Gastrocnemius medialis (tissue), 4 donors: ENCODE results near the gene EGFLAM. TPM values are rescaled to one million over a fixed set of nuclear protein-coding genes. Genes with fewer than 3 reads are reported as not detected.

ENCODE experiments used
- ATAC-seq, 2 donors: fragments of 150-250 bp; one replicate each; pipeline ENCODE4 v1.9.1; 2016
- DNase-seq, 2 donors: peaks; one replicate each; pipeline ENCODE4 v3.0.0-alpha.2; 2019
- H3K27ac ChIP-seq, 4 donors: fragments of 200-600 bp; sonication (generic); 1 replicate in 1 of 4; 2 replicates in 3 of 4; pipeline ENCODE4 v1.5.1; 2016 to 2018; ENCODE audit warnings: mild to moderate bottlenecking in 2 of 4, moderate library complexity in 1 of 4
- H3K27me3 ChIP-seq, 3 donors: fragments of 200-600 bp; sonication (generic) in 2 of 3; 1 replicate in 1 of 3; 2 replicates in 2 of 3; pipeline versions ENCODE4 v1.5.1 to v1.6.0; 2016 to 2019; ENCODE audit warnings: mild to moderate bottlenecking in 1 of 3, moderate library complexity in 1 of 3
- H3K36me3 ChIP-seq, 2 donors: fragments of 200-600 bp; sonication (generic) in 1 of 2; one replicate each; pipeline ENCODE4 v1.5.1; 2017 to 2018
- H3K4me1 ChIP-seq, 2 donors: fragments of 200-600 bp; sonication (generic) in 1 of 2; one replicate each; pipeline ENCODE4 v1.5.1; 2016 to 2017; ENCODE audit warnings: mild to moderate bottlenecking in 2 of 2
- H3K4me3 ChIP-seq, 4 donors: fragments of 200-600 bp; sonication (generic) in 3 of 4; 1 replicate in 1 of 4; 2 replicates in 3 of 4; pipeline ENCODE4 v1.5.1; 2016 to 2019; ENCODE audit warnings: mild to moderate bottlenecking in 2 of 4
- H3K9me3 ChIP-seq, 3 donors: fragments of 200-600 bp; sonication (generic) in 2 of 3; 1 replicate in 1 of 3; 2 replicates in 2 of 3; pipeline ENCODE4 v1.5.1; 2016 to 2019
- CTCF ChIP-seq, 5 experiments: fragments of 450-650 bp in 3 of 5; fragments of 200-600 bp in 2 of 5; sonication (generic) in 2 of 5; IDR thresholded peaks in 4 of 5; conservative IDR thresholded peaks in 1 of 5; 1 replicate in 4 of 5; 2 replicates in 1 of 5; pipeline ENCODE4 v1.5.1; 2016 to 2019; ENCODE audit warnings: antibody characterized with exemption in 5 of 5, mild to moderate bottlenecking in 3 of 5, moderate library complexity in 3 of 5
- POLR2A ChIP-seq, 2 donors: fragments of 450-650 bp; IDR thresholded peaks; one replicate each; pipeline ENCODE4 v1.6.1; 2017; ENCODE audit warnings: antibody characterized with exemption in 2 of 2, mild to moderate bottlenecking in 2 of 2, moderate library complexity in 2 of 2
- in situ Hi-C, 4 donors: fragments of 200-750 bp; cut with MboI; loops; one replicate each; pipeline versions ENCODE4 v1.15.0 to v1.8.0; 2017; ENCODE audit warnings: low sequenced_read_pairs in 4 of 4
- intact Hi-C: fragments of 100-400 bp; cut with DNase I; formaldehyde crosslinking; loops from one replicate; pipeline ENCODE4 v1.15.1; 2023; ENCODE audit warnings: low total_unique reads
- total RNA-seq, 4 donors: library from RNA; depleted of rRNA; stranded (reverse); fragments of >200 nt; gene quantifications; one replicate each; pipeline versions ENCODE4 v1.1.0 to v1.2.3, GENCODE V29; 2016

EGFLAM gene
- total RNA-seq, 4 donors from 2014 or later, result 19.2 to 36.4 (median 32.7) TPM

- no peaks in the 10 kb centered on the region for H3K9me3 ChIP-seq
- no peak overlapping the region for H3K27ac ChIP-seq
- DNase-seq (no peak), ATAC-seq (peak; percentile 66 to 91)
- in situ Hi-C loops, result no loop called here
- intact Hi-C loops, result loop anchor here (10.0 kb wide), 1 partner anchor 498 kb away; no protein-coding TSS in a partner anchor
- no peaks in the 10 kb centered on the region for H3K27me3 ChIP-seq
- TF ChIP-seq POLR2A (IDR thresholded peaks at IDR 0.05) (no peak), CTCF (IDR thresholded peaks at IDR 0.05 in 4 of 5, conservative IDR thresholded peaks at IDR 0.05 in 1 of 5) (no peak)
- H3K36me3 ChIP-seq, result no peaks in the 10 kb centered on the region
- no peaks in the 10 kb centered on the region for H3K4me1 ChIP-seq
- no peak overlapping the region for H3K4me3 ChIP-seq
Measured at GRCh38 chr5:38426490-38426889, 168.1 kb downstream of the EGFLAM start.

DNA sequence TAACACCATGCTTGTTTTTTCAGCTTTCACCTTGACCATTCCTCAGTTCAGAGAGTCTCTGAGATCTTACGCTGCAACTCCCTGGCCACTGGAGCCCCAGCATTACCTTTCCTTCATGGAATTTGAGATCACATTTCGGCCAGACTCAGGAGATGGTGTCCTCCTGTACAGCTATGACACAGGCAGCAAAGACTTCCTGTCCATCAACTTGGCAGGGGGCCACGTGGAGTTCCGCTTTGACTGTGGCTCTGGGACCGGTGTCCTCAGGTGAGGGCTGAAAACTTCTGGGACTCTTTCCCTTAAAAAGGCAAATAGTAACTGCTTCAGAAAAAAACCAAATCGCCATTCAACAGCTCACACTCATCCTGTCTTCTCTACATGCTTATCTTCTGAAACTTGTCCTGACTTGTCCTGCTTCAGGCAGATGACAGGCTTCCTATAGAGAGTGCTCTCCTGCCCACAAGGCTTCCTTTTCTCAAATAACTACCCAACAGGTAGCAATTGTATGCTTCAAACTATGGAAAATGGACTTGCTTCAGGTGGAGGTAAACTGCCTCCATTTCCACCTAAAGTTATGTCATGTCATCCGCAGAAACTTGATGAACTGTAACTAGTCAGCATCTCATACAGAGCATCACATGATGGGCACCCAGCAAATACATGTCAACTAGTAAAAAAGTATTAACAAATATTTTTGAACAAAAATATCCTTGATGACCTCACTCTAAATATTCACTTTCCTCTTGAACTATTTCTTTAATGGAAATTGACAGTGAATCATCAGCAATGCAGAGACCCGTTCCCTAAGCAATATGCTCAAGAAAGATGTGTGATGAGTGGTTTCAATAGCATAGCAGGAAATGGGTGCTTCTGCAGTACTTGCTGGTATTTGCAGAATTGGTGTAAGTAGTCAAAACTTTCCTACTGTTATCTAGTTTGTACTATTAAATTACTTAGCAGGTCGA is 168.9 kb downstream of the EGFLAM start:
- no peaks in the 10 kb centered on the region for H3K27me3 ChIP-seq
- intact Hi-C loops, result loop anchor here (10.0 kb wide), 1 partner anchor 498 kb away; no protein-coding TSS in a partner anchor
- no peak overlapping the region for H3K4me3 ChIP-seq
- no peak for DNase-seq
- no peak for ATAC-seq
- H3K9me3 ChIP-seq, result no peaks in the 10 kb centered on the region
- no peak for TF ChIP-seq POLR2A (IDR thresholded peaks at IDR 0.05)
- no peak for TF ChIP-seq CTCF (IDR thresholded peaks at IDR 0.05 in 4 of 5, conservative IDR thresholded peaks at IDR 0.05 in 1 of 5)
- no peak overlapping the region for H3K27ac ChIP-seq
- H3K36me3 ChIP-seq, result no peaks in the 10 kb centered on the region
- in situ Hi-C loops, result no loop called here
- no peaks in the 10 kb centered on the region for H3K4me1 ChIP-seq

- in situ Hi-C loops, result loop anchor here in 3 of 4 donors (10.0 kb wide), 3 partner anchors 233 to 383 kb away; no protein-coding TSS in a partner anchor
- H3K9me3 ChIP-seq, result no peaks in the 10 kb centered on the region
- no peak overlapping the region for H3K4me3 ChIP-seq
- H3K36me3 ChIP-seq, result no peaks in the 10 kb centered on the region
- TF ChIP-seq POLR2A (IDR thresholded peaks at IDR 0.05) (no peak), CTCF (IDR thresholded peaks at IDR 0.05 in 4 of 5, conservative IDR thresholded peaks at IDR 0.05 in 1 of 5) (no peak)
- peaks cover 7% of the 10 kb centered on the region in 2 donors for H3K4me1 ChIP-seq
- DNase-seq, result no peak
- no peaks in the 10 kb centered on the region for H3K27me3 ChIP-seq
- no peak for ATAC-seq
- H3K27ac ChIP-seq, result no peak overlapping the region
- intact Hi-C loops, result no loop called here
Measured at GRCh38 chr5:38431242-38431853, 173.0 kb downstream of the EGFLAM start.

- Histone ChIP-seq H3K4me1 (peaks cover 7% of the 10 kb centered on the region in 2 donors), H3K4me3 (no peak overlapping the region), H3K9me3 (no peaks in the 10 kb centered on the region), H3K36me3 (no peaks in the 10 kb centered on the region), H3K27ac (peak overlapping the region in 2 of 4 donors; percentile 5 to 16), H3K27me3 (no peaks in the 10 kb centered on the region)
- intact Hi-C loops (no loop called here), in situ Hi-C loops (loop anchor here in 3 of 4 donors (10.0 kb wide), 3 partner anchors 231 to 381 kb away; no protein-coding TSS in a partner anchor)
- DNase-seq (no peak), ATAC-seq (peak; percentile 45 to 50)
- TF ChIP-seq CTCF (IDR thresholded peaks at IDR 0.05 in 4 of 5, conservative IDR thresholded peaks at IDR 0.05 in 1 of 5) (no peak), POLR2A (IDR thresholded peaks at IDR 0.05) (no peak)
Measured at GRCh38 chr5:38433160-38433861, 175.0 kb downstream of the EGFLAM start.
